ENCODE results near the gene AP3B2.

The AP3B2 gene

GRCh38 chr15:82656641-82657266 is 52.9 kb downstream of the AP3B2 start:
- no peak overlapping the region for H3K9ac ChIP-seq (ENCODE audit: low read depth, low read length)
- H3K79me2 ChIP-seq (ENCODE audit: insufficient read depth, low read length): no peaks in the 10 kb centered on the region
- ATAC-seq (ENCODE audit: insufficient read depth, low read depth) (no peak), DNase-seq (no peak)
- H3K4me3 ChIP-seq (ENCODE audit: low read depth in 1 of 2, low read length in 2 of 2): no peak overlapping the region
- no peaks in the 10 kb centered on the region for H3K4me1 ChIP-seq (ENCODE audit: insufficient read depth, low read length)
- no peaks in the 10 kb centered on the region for H3K27me3 ChIP-seq (ENCODE audit: insufficient read depth, low read length, poor library complexity)
- no peak overlapping the region for H3K27ac ChIP-seq (ENCODE audit: low read length)
- H4K20me1 ChIP-seq (ENCODE audit: insufficient read depth, low read length): no peaks in the 10 kb centered on the region; the same call in 1 of the 2 replicates
- no peaks in the 10 kb centered on the region for H3K9me3 ChIP-seq (ENCODE audit: insufficient read depth, low read length, severe bottlenecking)
- TF ChIP-seq EZH2 (IDR thresholded peaks at IDR 0.05; ENCODE audit: borderline replicate concordance, low read depth, low read length, severe bottlenecking): no peak
- TF ChIP-seq CTCF (IDR thresholded peaks at IDR 0.05; ENCODE audit: borderline replicate concordance, extremely low read depth, low read length, poor library complexity, severe bottlenecking): no peak
- H3K36me3 ChIP-seq (ENCODE audit: insufficient read depth, low read length): no peaks in the 10 kb centered on the region
- H3K4me2 ChIP-seq (ENCODE audit: insufficient read depth, low read length): no peak overlapping the region
- H2AFZ ChIP-seq (ENCODE audit: low read depth, low read length): no peak overlapping the region

GRCh38 chr15:82655606-82656005 is 54.1 kb downstream of the AP3B2 start:
- Histone ChIP-seq H3K36me3 (ENCODE audit: insufficient read depth, low read length) (no peaks in the 10 kb centered on the region), H3K27me3 (ENCODE audit: insufficient read depth, low read length, poor library complexity) (no peaks in the 10 kb centered on the region), H3K4me3 (ENCODE audit: low read depth in 1 of 2, low read length in 2 of 2) (no peak overlapping the region), H4K20me1 (ENCODE audit: insufficient read depth, low read length) (no peaks in the 10 kb centered on the region; the same call in 1 of the 2 replicates), H3K27ac (ENCODE audit: low read length) (no peak overlapping the region), H2AFZ (ENCODE audit: low read depth, low read length) (no peak overlapping the region), H3K9me3 (ENCODE audit: insufficient read depth, low read length, severe bottlenecking) (no peaks in the 10 kb centered on the region), H3K79me2 (ENCODE audit: insufficient read depth, low read length) (no peaks in the 10 kb centered on the region), H3K4me2 (ENCODE audit: insufficient read depth, low read length) (no peak overlapping the region), H3K4me1 (ENCODE audit: insufficient read depth, low read length) (no peaks in the 10 kb centered on the region), H3K9ac (ENCODE audit: low read depth, low read length) (no peak overlapping the region)
- TF ChIP-seq CTCF (IDR thresholded peaks at IDR 0.05; ENCODE audit: borderline replicate concordance, extremely low read depth, low read length, poor library complexity, severe bottlenecking) (no peak), EZH2 (IDR thresholded peaks at IDR 0.05; ENCODE audit: borderline replicate concordance, low read depth, low read length, severe bottlenecking) (no peak)
- DNase-seq (no peak), ATAC-seq (ENCODE audit: insufficient read depth, low read depth) (no peak)

- H2AFZ ChIP-seq (ENCODE audit: low read depth, low read length): no peak overlapping the region
- no peak overlapping the region for H3K4me3 ChIP-seq (ENCODE audit: low read depth in 1 of 2, low read length in 2 of 2)
- H3K9ac ChIP-seq (ENCODE audit: low read depth, low read length): no peak overlapping the region
- no peaks in the 10 kb centered on the region for H3K9me3 ChIP-seq (ENCODE audit: insufficient read depth, low read length, severe bottlenecking)
- H3K36me3 ChIP-seq (ENCODE audit: insufficient read depth, low read length): no peaks in the 10 kb centered on the region
- H3K4me2 ChIP-seq (ENCODE audit: insufficient read depth, low read length): no peak overlapping the region
- ATAC-seq (ENCODE audit: insufficient read depth, low read depth) (no peak), DNase-seq (no peak)
- TF ChIP-seq CTCF (IDR thresholded peaks at IDR 0.05; ENCODE audit: borderline replicate concordance, extremely low read depth, low read length, poor library complexity, severe bottlenecking) (no peak), EZH2 (IDR thresholded peaks at IDR 0.05; ENCODE audit: borderline replicate concordance, low read depth, low read length, severe bottlenecking) (no peak)
- H3K4me1 ChIP-seq (ENCODE audit: insufficient read depth, low read length): no peaks in the 10 kb centered on the region
- no peak overlapping the region for H3K27ac ChIP-seq (ENCODE audit: low read length)
- no peaks in the 10 kb centered on the region for H3K79me2 ChIP-seq (ENCODE audit: insufficient read depth, low read length)
- H4K20me1 ChIP-seq (ENCODE audit: insufficient read depth, low read length): no peaks in the 10 kb centered on the region
- H3K27me3 ChIP-seq (ENCODE audit: insufficient read depth, low read length, poor library complexity): no peaks in the 10 kb centered on the region
Measured at GRCh38 chr15:82653483-82654168, 56.0 kb downstream of the AP3B2 start.
